ENCODE results near the gene TNRC6C. TPM values are rescaled to one million over a fixed set of nuclear protein-coding genes. Genes with fewer than 3 reads are reported as not detected.

Gene TNRC6C
- total RNA-seq, 1 donor from 2014 or later = 15.5 TPM

GRCh38 chr17:77999413-78000173, 41.1 kb downstream of the TNRC6C start:
- H3K9me3 Mint-ChIP-seq = no peaks in the 10 kb centered on the region
- H3K4me1 Mint-ChIP-seq (ENCODE audit: low read depth) = no peaks in the 10 kb centered on the region
- no peak for DNase-seq (ENCODE audit: low spot score)
- no peak overlapping the region for H3K27ac Mint-ChIP-seq
- no peaks in the 10 kb centered on the region for H3K36me3 Mint-ChIP-seq (ENCODE audit: low read depth)
- no peak overlapping the region for H3K4me3 Mint-ChIP-seq
- H3K27me3 Mint-ChIP-seq (ENCODE audit: insufficient read depth) = no peaks in the 10 kb centered on the region
- intact Hi-C loops (cut with micrococcal nuclease) = no loop called here

- no peak overlapping the region for H3K4me3 Mint-ChIP-seq
- H3K9me3 Mint-ChIP-seq = no peaks in the 10 kb centered on the region
- H3K27ac Mint-ChIP-seq = no peak overlapping the region
- no peaks in the 10 kb centered on the region for H3K36me3 Mint-ChIP-seq (ENCODE audit: low read depth)
- no peaks in the 10 kb centered on the region for H3K27me3 Mint-ChIP-seq (ENCODE audit: insufficient read depth)
- intact Hi-C loops (cut with micrococcal nuclease) = no loop called here
- H3K4me1 Mint-ChIP-seq (ENCODE audit: low read depth) = peaks cover 3% of the 10 kb centered on the region
- DNase-seq (ENCODE audit: low spot score) = no peak
Observed at GRCh38 chr17:78000341-78000740, 41.8 kb downstream of the TNRC6C start.

- intact Hi-C loops (cut with micrococcal nuclease) = no loop called here
- no peak overlapping the region for H3K27ac Mint-ChIP-seq
- H3K27me3 Mint-ChIP-seq (ENCODE audit: insufficient read depth) = no peaks in the 10 kb centered on the region
- peaks cover 10% of the 10 kb centered on the region for H3K4me1 Mint-ChIP-seq (ENCODE audit: low read depth)
- no peaks in the 10 kb centered on the region for H3K9me3 Mint-ChIP-seq
- no peak overlapping the region for H3K4me3 Mint-ChIP-seq
- no peaks in the 10 kb centered on the region for H3K36me3 Mint-ChIP-seq (ENCODE audit: low read depth)
- no peak for DNase-seq (ENCODE audit: low spot score)
Observed at GRCh38 chr17:78001182-78001581, 42.7 kb downstream of the TNRC6C start.

- Mint-ChIP-seq H3K4me1 (ENCODE audit: low read depth) (peaks cover 10% of the 10 kb centered on the region), H3K4me3 (no peak overlapping the region), H3K27me3 (ENCODE audit: insufficient read depth) (no peaks in the 10 kb centered on the region), H3K9me3 (no peaks in the 10 kb centered on the region), H3K36me3 (ENCODE audit: low read depth) (peaks cover 2% of the 10 kb centered on the region), H3K27ac (no peak overlapping the region)
- intact Hi-C loops (cut with micrococcal nuclease) = no loop called here
- DNase-seq (ENCODE audit: low spot score) = no peak
Observed at GRCh38 chr17:78001612-78002011, 43.1 kb downstream of the TNRC6C start.

GRCh38 chr17:78002166-78002565, 43.7 kb downstream of the TNRC6C start:
- intact Hi-C loops (cut with micrococcal nuclease) = no loop called here
- no peak overlapping the region for H3K27ac Mint-ChIP-seq
- peaks cover 3% of the 10 kb centered on the region for H3K36me3 Mint-ChIP-seq (ENCODE audit: low read depth)
- H3K9me3 Mint-ChIP-seq = no peaks in the 10 kb centered on the region
- no peaks in the 10 kb centered on the region for H3K27me3 Mint-ChIP-seq (ENCODE audit: insufficient read depth)
- H3K4me3 Mint-ChIP-seq = no peak overlapping the region
- no peak for DNase-seq (ENCODE audit: low spot score)
- peaks cover 10% of the 10 kb centered on the region for H3K4me1 Mint-ChIP-seq (ENCODE audit: low read depth)

- Mint-ChIP-seq H3K4me1 (ENCODE audit: low read depth) (peaks cover 15% of the 10 kb centered on the region), H3K27me3 (ENCODE audit: insufficient read depth) (no peaks in the 10 kb centered on the region), H3K36me3 (ENCODE audit: low read depth) (peaks cover 5% of the 10 kb centered on the region), H3K4me3 (no peak overlapping the region), H3K27ac (no peak overlapping the region), H3K9me3 (no peaks in the 10 kb centered on the region)
- no peak for DNase-seq (ENCODE audit: low spot score)
- intact Hi-C loops (cut with micrococcal nuclease) = no loop called here
Observed at GRCh38 chr17:78005452-78006171, 47.1 kb downstream of the TNRC6C start.

- no peak for DNase-seq (ENCODE audit: low spot score)
- Mint-ChIP-seq H3K36me3 (ENCODE audit: low read depth) (peaks cover 5% of the 10 kb centered on the region), H3K27me3 (ENCODE audit: insufficient read depth) (no peaks in the 10 kb centered on the region), H3K4me3 (no peak overlapping the region), H3K9me3 (no peaks in the 10 kb centered on the region), H3K4me1 (ENCODE audit: low read depth) (peaks cover 15% of the 10 kb centered on the region), H3K27ac (no peak overlapping the region)
- intact Hi-C loops (cut with micrococcal nuclease) = no loop called here
Observed at GRCh38 chr17:78006338-78006737, 47.8 kb downstream of the TNRC6C start.

DNA sequence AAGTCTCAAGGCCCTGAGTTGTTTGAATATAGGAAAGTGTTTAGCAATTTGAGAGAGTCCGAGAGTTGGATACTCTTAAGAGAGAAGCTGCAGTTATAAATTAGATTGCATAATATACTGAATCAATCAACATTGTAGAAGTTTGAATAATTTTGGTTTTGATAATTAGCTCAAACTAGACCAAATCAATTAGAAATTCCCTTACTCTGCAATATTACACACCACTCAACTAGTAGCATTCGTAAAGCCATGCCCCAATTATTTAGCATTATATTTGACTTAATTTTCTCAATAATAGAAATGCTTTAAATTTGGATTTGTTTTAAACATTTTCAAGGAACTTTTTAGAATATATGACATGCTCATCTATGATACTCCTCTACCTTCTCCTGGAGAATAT, 49.1 kb downstream of the TNRC6C start:
- Mint-ChIP-seq H3K9me3 (no peaks in the 10 kb centered on the region), H3K4me1 (ENCODE audit: low read depth) (peaks cover 15% of the 10 kb centered on the region), H3K4me3 (no peak overlapping the region), H3K36me3 (ENCODE audit: low read depth) (peaks cover 6% of the 10 kb centered on the region), H3K27ac (no peak overlapping the region), H3K27me3 (ENCODE audit: insufficient read depth) (no peaks in the 10 kb centered on the region)
- intact Hi-C loops (cut with micrococcal nuclease) = no loop called here
- DNase-seq (ENCODE audit: low spot score) = no peak

GRCh38 chr17:78010759-78011158, 52.3 kb downstream of the TNRC6C start:
- Mint-ChIP-seq H3K4me3 (no peak overlapping the region), H3K27ac (no peak overlapping the region), H3K27me3 (ENCODE audit: insufficient read depth) (no peaks in the 10 kb centered on the region), H3K9me3 (no peaks in the 10 kb centered on the region), H3K4me1 (ENCODE audit: low read depth) (peaks cover 22% of the 10 kb centered on the region), H3K36me3 (ENCODE audit: low read depth) (peaks cover 6% of the 10 kb centered on the region)
- DNase-seq (ENCODE audit: low spot score) = no peak
- intact Hi-C loops (cut with micrococcal nuclease) = loop anchor here (5.0 kb wide), 5 partner anchors 48 to 678 kb away; no protein-coding TSS in a partner anchor

GRCh38 chr17:78012428-78012827, 53.9 kb downstream of the TNRC6C start:
- Mint-ChIP-seq H3K36me3 (ENCODE audit: low read depth) (peaks cover 3% of the 10 kb centered on the region), H3K9me3 (no peaks in the 10 kb centered on the region), H3K27ac (no peak overlapping the region), H3K4me1 (ENCODE audit: low read depth) (peaks cover 19% of the 10 kb centered on the region), H3K4me3 (no peak overlapping the region), H3K27me3 (ENCODE audit: insufficient read depth) (no peaks in the 10 kb centered on the region)
- no peak for DNase-seq (ENCODE audit: low spot score)
- intact Hi-C loops (cut with micrococcal nuclease) = loop anchor here (5.0 kb wide), 5 partner anchors 50 to 680 kb away; no protein-coding TSS in a partner anchor

DNA sequence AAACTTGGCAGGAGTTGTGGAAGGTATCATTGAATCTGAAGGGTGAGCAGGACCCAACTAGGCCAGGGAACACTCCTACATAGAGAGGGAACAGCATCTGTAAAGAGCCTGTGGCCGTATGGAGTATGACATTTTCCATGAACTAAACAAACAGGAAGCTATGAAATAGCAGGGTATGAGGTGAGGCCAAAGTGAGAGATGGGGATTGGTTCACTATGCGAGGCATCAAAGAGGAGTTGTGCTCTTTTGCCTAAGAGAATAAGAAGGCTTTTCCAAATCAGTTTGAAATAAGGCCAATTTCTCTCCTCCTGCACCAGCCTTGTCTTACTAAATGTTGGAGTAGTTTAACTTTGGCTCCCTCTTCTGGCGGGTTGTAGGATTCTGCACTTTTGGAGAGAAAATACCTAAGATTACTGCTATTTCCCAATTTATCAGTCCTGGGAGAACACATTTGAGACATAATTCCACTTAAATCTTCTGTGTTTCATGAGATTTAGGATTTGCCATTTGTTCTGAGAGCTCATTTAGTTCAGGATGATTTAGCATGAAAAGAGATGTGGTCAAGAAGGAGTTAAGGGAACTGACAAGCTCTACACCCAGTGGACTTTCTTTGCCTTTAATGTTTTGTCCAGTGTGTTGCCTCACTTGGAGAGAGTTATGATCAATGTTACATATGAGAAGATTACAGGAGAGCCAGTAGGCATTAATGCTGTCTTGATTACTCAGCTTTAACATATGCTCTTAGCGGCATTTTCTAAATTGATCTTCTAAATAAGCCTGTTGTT, 55.4 kb downstream of the TNRC6C start:
- peaks cover 22% of the 10 kb centered on the region for H3K4me1 Mint-ChIP-seq (ENCODE audit: low read depth)
- H3K27me3 Mint-ChIP-seq (ENCODE audit: insufficient read depth) = no peaks in the 10 kb centered on the region
- no peak overlapping the region for H3K4me3 Mint-ChIP-seq
- no peak overlapping the region for H3K27ac Mint-ChIP-seq
- peak; percentile 21 for DNase-seq (ENCODE audit: low spot score)
- H3K36me3 Mint-ChIP-seq (ENCODE audit: low read depth) = peaks cover 1% of the 10 kb centered on the region
- intact Hi-C loops (cut with micrococcal nuclease) = loop anchor here (1.0 to 5.0 kb wide), 7 partner anchors 52 to 682 kb away; no protein-coding TSS in a partner anchor
- H3K9me3 Mint-ChIP-seq = no peaks in the 10 kb centered on the region

DNA sequence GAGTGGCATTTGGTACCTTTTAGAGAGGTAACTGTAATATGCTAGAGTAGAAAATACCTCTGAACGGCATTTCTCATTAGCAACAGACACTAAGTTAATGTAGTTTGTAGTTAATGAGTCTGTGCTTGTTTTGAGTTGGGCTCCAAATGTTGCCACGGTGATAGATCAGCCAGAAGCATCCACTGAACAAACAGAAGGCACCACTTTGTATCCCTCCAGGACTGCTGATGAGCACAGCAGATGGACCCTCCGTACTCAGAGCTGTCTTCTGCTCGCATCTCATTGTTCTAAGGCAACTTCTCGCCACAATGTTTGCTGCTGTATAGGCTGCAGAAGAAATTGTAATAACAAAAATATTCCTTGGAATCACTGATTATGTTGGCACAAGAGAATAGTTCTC, 56.1 kb downstream of the TNRC6C start:
- Mint-ChIP-seq H3K9me3 (no peaks in the 10 kb centered on the region), H3K36me3 (ENCODE audit: low read depth) (peaks cover 1% of the 10 kb centered on the region), H3K4me1 (ENCODE audit: low read depth) (peaks cover 30% of the 10 kb centered on the region), H3K27ac (no peak overlapping the region), H3K27me3 (ENCODE audit: insufficient read depth) (no peaks in the 10 kb centered on the region), H3K4me3 (no peak overlapping the region)
- intact Hi-C loops (cut with micrococcal nuclease) = loop anchor here (1.0 to 5.0 kb wide), 8 partner anchors 52 to 682 kb away; no protein-coding TSS in a partner anchor
- DNase-seq (ENCODE audit: low spot score) = no peak

All from activated T-helper 1 cell treated with anti-CD3 and anti-CD28 coated beads, Interleukin-12 subunit alpha, Interleukin-12 subunit beta, Interleukin-2, Interleukin-4 antibody, amounts not matched to agents 30 ng/mL and 10 ng/mL and 1 ng/mL, durations not matched to agents 14 hours and 24 hours and 36 hours (primary cell).